Calu3 (cell line): ENCODE results near the gene POC1A. TPM values are rescaled to one million over a fixed set of nuclear protein-coding genes. Genes with fewer than 3 reads are reported as not detected.

Experiments
- BruUV-seq: library from RNA; stranded (reverse); fragments of 400-500 nt; replicated peaks from 2 replicates; lab custom pipeline; 2021; lab: Mats Ljungman, UMichigan
- CTCF ChIA-PET: fragments of 300-600 bp; sonication (Branson Sonifier 250); formaldehyde crosslinking; loops from one replicate; lab custom pipeline; 2022; ENCODE audit warnings: antibody characterized with exemption; lab: Charles Lee
- DNase-seq: peaks from one replicate; pipeline ENCODE4 v3.0.0; 2022
- H3K27ac Mint-ChIP-seq: one replicate; pipeline ENCODE4 v1.8.0; 2022; ENCODE audit warnings: mixed read lengths; ENCODE audit not compliant: unreplicated experiment
- H3K27me3 Mint-ChIP-seq: one replicate; pipeline ENCODE4 v1.8.0; 2022; ENCODE audit warnings: mixed read lengths; ENCODE audit not compliant: unreplicated experiment
- H3K36me3 Mint-ChIP-seq: one replicate; pipeline ENCODE4 v1.8.0; 2022; ENCODE audit warnings: mild to moderate bottlenecking, moderate library complexity, mixed read lengths; ENCODE audit not compliant: insufficient read depth, unreplicated experiment
- H3K4me1 Mint-ChIP-seq: one replicate; pipeline ENCODE4 v1.8.0; 2022; ENCODE audit warnings: mild to moderate bottlenecking, low read depth, mixed read lengths; ENCODE audit not compliant: unreplicated experiment
- H3K4me3 Mint-ChIP-seq: one replicate; pipeline ENCODE4 v1.8.0; 2022; ENCODE audit warnings: mild to moderate bottlenecking, low read depth, moderate library complexity, mixed read lengths; ENCODE audit not compliant: unreplicated experiment
- H3K9me3 Mint-ChIP-seq: one replicate; pipeline ENCODE4 v1.8.0; 2022; ENCODE audit warnings: low read depth, mixed read lengths; ENCODE audit not compliant: unreplicated experiment
- intact Hi-C: fragments of 100-400 bp; cut with micrococcal nuclease; formaldehyde crosslinking; loops from one replicate; pipeline ENCODE4 v1.10.0; 2022; ENCODE audit not compliant: unreplicated experiment
- total RNA-seq: library from RNA; stranded (reverse); gene quantifications from 2 replicates; pipeline ENCODE4 v1.2.3, GENCODE V29; 2022
- TF ChIP-seq, protein P1 (sequence below): fragments of 200-600 bp; IDR thresholded peaks from one replicate; pipeline ENCODE4 v1.8.0; 2022; ENCODE audit warnings: antibody characterized with exemption; ENCODE audit not compliant: unreplicated experiment

POC1A gene
- total RNA-seq, 1 experiment from 2014 or later = 26.9 TPM

DNA sequence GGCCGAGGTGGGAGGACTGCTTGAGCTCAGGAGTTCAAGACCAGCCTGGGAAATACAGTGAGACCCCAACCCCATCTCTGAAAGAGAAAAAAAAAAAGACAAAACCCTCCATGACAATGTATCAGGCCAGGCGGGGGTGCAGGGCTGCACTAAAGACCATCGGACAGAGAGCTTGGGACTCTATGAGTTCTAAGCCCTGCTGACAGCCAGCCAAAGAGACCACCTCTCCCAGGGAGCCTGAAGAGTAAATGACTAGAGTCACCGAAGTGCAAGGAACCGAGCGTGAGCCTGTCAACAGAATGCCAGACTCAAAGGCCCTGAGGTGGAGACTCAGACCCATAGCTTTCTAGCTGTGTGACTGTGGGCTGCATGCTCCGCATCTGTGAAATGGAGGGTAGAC, 12.5 kb downstream of the POC1A start:
- DNase-seq = no peak
- Mint-ChIP-seq H3K36me3 (peaks cover 11% of the 10 kb centered on the region), H3K4me1 (no peaks in the 10 kb centered on the region), H3K9me3 (no peaks in the 10 kb centered on the region), H3K4me3 (no peak overlapping the region), H3K27me3 (no peaks in the 10 kb centered on the region), H3K27ac (no peak overlapping the region)
- no TSS peak for BruUV-seq
- CTCF ChIA-PET = no interaction called here
- intact Hi-C loops = loop anchor here (5.0 kb wide), 1 partner anchor 84 kb away; the partner anchor contains the start of gene DUSP7
- TF ChIP-seq, protein P1, sequence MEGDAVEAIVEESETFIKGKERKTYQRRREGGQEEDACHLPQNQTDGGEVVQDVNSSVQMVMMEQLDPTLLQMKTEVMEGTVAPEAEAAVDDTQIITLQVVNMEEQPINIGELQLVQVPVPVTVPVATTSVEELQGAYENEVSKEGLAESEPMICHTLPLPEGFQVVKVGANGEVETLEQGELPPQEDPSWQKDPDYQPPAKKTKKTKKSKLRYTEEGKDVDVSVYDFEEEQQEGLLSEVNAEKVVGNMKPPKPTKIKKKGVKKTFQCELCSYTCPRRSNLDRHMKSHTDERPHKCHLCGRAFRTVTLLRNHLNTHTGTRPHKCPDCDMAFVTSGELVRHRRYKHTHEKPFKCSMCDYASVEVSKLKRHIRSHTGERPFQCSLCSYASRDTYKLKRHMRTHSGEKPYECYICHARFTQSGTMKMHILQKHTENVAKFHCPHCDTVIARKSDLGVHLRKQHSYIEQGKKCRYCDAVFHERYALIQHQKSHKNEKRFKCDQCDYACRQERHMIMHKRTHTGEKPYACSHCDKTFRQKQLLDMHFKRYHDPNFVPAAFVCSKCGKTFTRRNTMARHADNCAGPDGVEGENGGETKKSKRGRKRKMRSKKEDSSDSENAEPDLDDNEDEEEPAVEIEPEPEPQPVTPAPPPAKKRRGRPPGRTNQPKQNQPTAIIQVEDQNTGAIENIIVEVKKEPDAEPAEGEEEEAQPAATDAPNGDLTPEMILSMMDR = no peak

- no peak for DNase-seq
- Mint-ChIP-seq H3K4me1 (no peaks in the 10 kb centered on the region), H3K9me3 (no peaks in the 10 kb centered on the region), H3K27ac (no peak overlapping the region), H3K4me3 (no peak overlapping the region), H3K27me3 (no peaks in the 10 kb centered on the region), H3K36me3 (peaks cover 6% of the 10 kb centered on the region)
- BruUV-seq = no TSS peak
- CTCF ChIA-PET = no interaction called here
- intact Hi-C loops = loop anchor here (5.0 kb wide), 1 partner anchor 83 kb away; the partner anchor contains the start of gene DUSP7
- TF ChIP-seq, protein P1 = no peak
These were observed 13.5 kb downstream of the POC1A start for GRCh38 chr3:52140769-52141168.

GRCh38 chr3:52140000-52140399, 14.2 kb downstream of the POC1A start:
- intact Hi-C loops = loop anchor here (5.0 kb wide), 1 partner anchor 83 kb away; the partner anchor contains the start of gene DUSP7
- H3K9me3 Mint-ChIP-seq = no peaks in the 10 kb centered on the region

DNA sequence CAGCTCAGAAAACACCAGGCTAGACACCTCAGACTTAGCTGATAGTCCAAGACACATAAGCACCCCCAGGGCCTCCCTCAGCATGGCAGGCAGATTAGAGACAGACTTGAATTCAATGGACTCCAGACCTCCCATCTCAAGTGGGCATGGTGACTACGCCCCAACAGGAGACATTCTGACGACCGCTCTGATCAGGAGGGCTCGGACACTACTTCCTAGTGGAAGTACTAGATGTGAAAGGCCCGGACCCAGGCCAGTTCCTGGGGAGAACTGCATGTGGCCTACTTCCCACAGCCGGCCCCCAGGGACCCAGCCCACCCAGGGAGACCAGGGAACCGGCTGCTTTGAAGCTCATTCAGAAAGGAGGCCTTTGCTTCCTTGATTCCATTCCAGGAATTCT, 16.9 kb downstream of the POC1A start:
- H3K9me3 Mint-ChIP-seq = no peaks in the 10 kb centered on the region
- no peaks in the 10 kb centered on the region for H3K27me3 Mint-ChIP-seq
- no peak overlapping the region for H3K27ac Mint-ChIP-seq
- peaks cover 18% of the 10 kb centered on the region for H3K36me3 Mint-ChIP-seq
- BruUV-seq = no TSS peak
- H3K4me1 Mint-ChIP-seq = no peaks in the 10 kb centered on the region
- DNase-seq = no peak
- CTCF ChIA-PET = no interaction called here
- TF ChIP-seq, protein P1 = no peak
- intact Hi-C loops = no loop called here
- H3K4me3 Mint-ChIP-seq = no peak overlapping the region

More at GRCh38 chr3:52140000-52140399, 14.2 kb downstream of the POC1A start:
- Mint-ChIP-seq H3K4me1 (no peaks in the 10 kb centered on the region), H3K27me3 (no peaks in the 10 kb centered on the region), H3K4me3 (no peak overlapping the region), H3K36me3 (peaks cover 5% of the 10 kb centered on the region), H3K27ac (no peak overlapping the region)
- CTCF ChIA-PET = interaction anchor here (1.2 kb wide), 1 partner anchor 139 kb away, joined by 5 read pairs; no protein-coding TSS in a partner anchor
- no peak for DNase-seq
- TF ChIP-seq, protein P1 = no peak
- no TSS peak for BruUV-seq
